Thymus (tissue), 11 donors: ENCODE results near the gene DNM2. TPM values are rescaled to one million over a fixed set of nuclear protein-coding genes. Genes with fewer than 3 reads are reported as not detected.
"Not testable (repeated sequence)": the region's sequence is repeated elsewhere in the genome, so short reads cannot be mapped to it uniquely, and the experiment has no call there.

Experiments
- DNase-seq, 9 donors: peaks; one replicate each; pipeline ENCODE4 v3.0.0-alpha.2; 2013; ENCODE audit warnings: low spot score in 9 of 9, low read depth in 6 of 9, missing footprints in 1 of 9
- H3K27ac ChIP-seq, 2 donors: one replicate each; pipeline ENCODE4 v1.5.1; 2013; ENCODE audit warnings: control low read depth in 1 of 2, low read depth in 1 of 2, low read length in 1 of 2, mild to moderate bottlenecking in 1 of 2, moderate library complexity in 1 of 2
- H3K27me3 ChIP-seq, 2 donors: one replicate each; pipeline ENCODE4 v1.5.1; 2013; ENCODE audit warnings: low read length in 1 of 2; ENCODE audit not compliant: control insufficient read depth in 2 of 2, insufficient read depth in 1 of 2
- H3K36me3 ChIP-seq, 2 donors: one replicate each; pipeline ENCODE4 v1.5.1; 2013; ENCODE audit warnings: low read length in 1 of 2, mild to moderate bottlenecking in 1 of 2, moderate library complexity in 1 of 2; ENCODE audit not compliant: control insufficient read depth in 2 of 2, insufficient read depth in 2 of 2
- H3K4me1 ChIP-seq, 2 donors: one replicate each; pipeline ENCODE4 v1.5.1; 2013; ENCODE audit warnings: low read length in 2 of 2; ENCODE audit not compliant: control insufficient read depth in 2 of 2, insufficient read depth in 2 of 2
- H3K4me3 ChIP-seq, 2 donors: one replicate each; pipeline ENCODE4 v1.5.1; 2013; ENCODE audit warnings: low read length in 2 of 2, control low read depth in 1 of 2, mild to moderate bottlenecking in 1 of 2
- H3K9me3 ChIP-seq, 2 donors: one replicate each; pipeline ENCODE4 v1.5.1; 2013; ENCODE audit warnings: low read length in 1 of 2, mild to moderate bottlenecking in 1 of 2; ENCODE audit not compliant: control insufficient read depth in 2 of 2, insufficient read depth in 1 of 2
- WGBS: extraction: QIAGEN DNeasy Blood & Tissue Kit; methylation state at CpG from one replicate; pipeline ENCODE4 v1.1.7; 2013; 5-methylcytosine and 5-hydroxymethylcytosine counted together
- polyA plus RNA-seq: library from polyadenylated mRNA; stranded (reverse); fragments of 200-250 nt; gene quantifications from one replicate; pipeline ENCODE4 v1.2.3, GENCODE V29; 2013
- total RNA-seq: library from RNA; stranded (reverse); fragments of 120-200 nt; gene quantifications from one replicate; pipeline ENCODE4 v1.2.4, GENCODE V29; 2013
- donor health status: healthy.

DNM2 gene
- total and polyA plus RNA-seq, 2 donors = 49.0 to 102 TPM

DNA sequence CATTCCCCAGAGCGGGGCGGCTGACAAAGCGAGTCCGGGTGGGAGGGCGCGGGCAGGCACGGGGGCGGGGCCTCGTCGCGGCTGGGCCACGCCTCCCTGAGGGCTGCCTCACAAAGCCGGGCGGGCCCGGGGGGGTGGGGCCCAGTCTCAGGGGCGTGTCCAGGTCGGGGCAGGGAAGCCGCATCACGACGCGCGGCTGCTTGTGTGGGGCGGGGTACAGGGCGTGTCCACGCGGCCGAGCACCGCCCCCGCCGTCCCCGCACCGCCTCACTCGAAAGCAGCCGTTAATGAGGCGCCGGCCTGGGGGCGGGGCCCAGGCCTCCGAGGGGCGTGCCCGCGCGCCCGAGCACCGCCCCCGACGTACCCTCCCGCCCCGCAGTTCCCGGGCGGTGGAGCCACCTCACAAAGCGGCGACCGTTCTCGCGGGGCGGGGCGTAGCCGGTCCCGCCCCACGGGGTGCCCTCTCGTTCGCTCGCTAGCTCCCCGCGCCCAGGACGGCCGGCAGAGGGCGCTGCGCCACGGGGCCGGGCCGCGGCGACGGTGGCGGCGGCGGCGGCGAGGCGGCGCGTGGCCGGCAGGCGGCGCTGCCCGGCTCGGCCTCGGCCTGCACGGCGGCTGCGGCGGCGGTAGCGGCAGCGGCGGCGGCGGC lies 153.2 kb downstream of the DNM2 start, which contains the start of gene CARM1:
Gene CARM1 (plus strand): TSS at position 599 of the 649 bp plus-strand sequence. CDS start 150 bp downstream, outside the sequence.
- H3K4me1 ChIP-seq = peaks cover 8 to 17% of the 10 kb centered on the region in 2 donors
- DNase-seq = peak; percentile 79 to 99 (median 97)
- under 1% methylated on average over 98 of the region's 99 CpGs for whole genome bisulfite sequencing

GRCh38 chr19:10871711-10872545 lies 154.0 kb downstream of the DNM2 start:
- Histone ChIP-seq H3K27ac (peak overlapping the region; percentile 63 to 80), H3K36me3 (no peaks in the 10 kb centered on the region), H3K27me3 (peaks cover 0 to 3% of the 10 kb centered on the region in 2 donors), H3K4me3 (peak overlapping the region; percentile 61 to 83), H3K9me3 (no peaks in the 10 kb centered on the region), H3K4me1 (peaks cover 8 to 17% of the 10 kb centered on the region in 2 donors)
- peak in 2 of 9 donors; percentile 46 to 51 for DNase-seq
- under 1% methylated on average over 84 of the region's 90 CpGs for whole genome bisulfite sequencing

More for the DNA sequence above, 153.2 kb downstream of the DNM2 start, which contains the start of gene CARM1:
- Histone ChIP-seq H3K4me3 (peak within 1 kb of the TSS; percentile 61 to 83), H3K36me3 (no peaks in the 10 kb centered on the region), H3K9me3 (no peaks in the 10 kb centered on the region), H3K27ac (peak within 1 kb of the TSS; percentile 78 to 80), H3K27me3 (peaks cover 0 to 3% of the 10 kb centered on the region in 2 donors)

DNA sequence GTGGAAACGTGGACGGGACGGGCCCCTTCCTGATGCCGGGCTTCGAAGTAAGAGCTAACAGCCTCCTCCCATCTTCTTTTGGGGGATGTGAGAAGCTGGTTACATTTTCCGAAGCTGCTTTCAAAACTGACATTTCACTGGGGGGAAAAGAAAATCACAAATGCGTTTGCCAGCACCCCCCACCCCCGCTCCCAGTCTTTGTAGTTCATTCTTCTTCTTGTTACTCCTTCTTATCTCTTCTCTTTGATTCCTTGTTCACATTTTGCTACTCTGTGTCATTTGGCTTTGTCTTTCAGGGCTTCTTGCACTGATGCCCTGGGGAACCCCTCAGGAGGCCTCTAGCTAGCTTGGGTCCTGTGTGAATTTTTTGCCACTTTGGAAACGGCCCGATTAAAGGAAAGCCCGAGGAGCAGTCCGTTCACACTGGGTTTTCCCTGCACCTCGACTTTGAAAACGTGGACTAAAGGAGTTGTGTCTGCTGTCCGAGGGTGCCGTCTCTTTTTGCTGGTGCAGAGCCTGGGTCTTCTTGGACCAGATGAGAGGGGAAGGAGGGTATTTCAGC lies 154.7 kb downstream of the DNM2 start:
- peaks cover 8 to 17% of the 10 kb centered on the region in 2 donors for H3K4me1 ChIP-seq
- H3K27ac ChIP-seq = peak overlapping the region; percentile 63 to 80
- DNase-seq = peak in 1 of 9 donors; percentile 30
- H3K36me3 ChIP-seq = no peaks in the 10 kb centered on the region
- peak overlapping the region; percentile 61 to 83 for H3K4me3 ChIP-seq
- H3K27me3 ChIP-seq = peaks cover 0 to 3% of the 10 kb centered on the region in 2 donors
- no peaks in the 10 kb centered on the region for H3K9me3 ChIP-seq
- 31% methylated on average over 16 of the region's 16 CpGs for WGBS

DNA sequence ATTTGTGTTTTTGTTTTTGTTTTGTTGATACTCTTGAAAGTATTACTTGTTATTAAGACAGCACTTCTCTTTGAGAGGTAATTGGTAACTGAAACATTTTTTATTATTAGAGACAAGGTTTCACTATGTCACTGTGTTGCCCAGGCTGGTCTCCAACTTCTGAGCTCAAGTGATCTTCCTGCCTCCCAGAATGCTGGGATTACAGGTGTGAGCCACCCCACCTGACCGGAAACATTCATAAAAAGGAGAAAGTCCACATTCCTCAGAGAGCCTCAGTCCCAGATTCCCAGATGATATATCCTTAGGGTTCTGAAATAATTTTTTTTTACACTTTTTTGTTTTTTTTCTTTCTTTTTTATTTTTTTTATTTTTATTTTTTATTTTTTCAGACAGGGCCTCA lies 156.1 kb downstream of the DNM2 start:
- WGBS = 100% methylated on average over 1 of the region's 1 CpG
- H3K27me3 ChIP-seq = peaks cover 0 to 3% of the 10 kb centered on the region in 2 donors
- peaks cover 8 to 26% of the 10 kb centered on the region in 2 donors for H3K4me1 ChIP-seq
- DNase-seq = no peak
- no peaks in the 10 kb centered on the region for H3K9me3 ChIP-seq
- H3K4me3 ChIP-seq = no peak overlapping the region
- no peak overlapping the region for H3K27ac ChIP-seq
- H3K36me3 ChIP-seq = no peaks in the 10 kb centered on the region

- H3K4me3 ChIP-seq = no peak overlapping the region
- peaks cover 5 to 32% of the 10 kb centered on the region in 2 donors for H3K4me1 ChIP-seq
- WGBS = 88% methylated on average over 10 of the region's 10 CpGs
- peaks cover 0 to 3% of the 10 kb centered on the region in 2 donors for H3K27me3 ChIP-seq
- no peaks in the 10 kb centered on the region for H3K9me3 ChIP-seq
- H3K36me3 ChIP-seq = peaks cover 0 to 4% of the 10 kb centered on the region in 2 donors
- H3K27ac ChIP-seq = no peak overlapping the region
- no peak for DNase-seq
Measured at GRCh38 chr19:10876459-10877240, 158.8 kb downstream of the DNM2 start.

DNA sequence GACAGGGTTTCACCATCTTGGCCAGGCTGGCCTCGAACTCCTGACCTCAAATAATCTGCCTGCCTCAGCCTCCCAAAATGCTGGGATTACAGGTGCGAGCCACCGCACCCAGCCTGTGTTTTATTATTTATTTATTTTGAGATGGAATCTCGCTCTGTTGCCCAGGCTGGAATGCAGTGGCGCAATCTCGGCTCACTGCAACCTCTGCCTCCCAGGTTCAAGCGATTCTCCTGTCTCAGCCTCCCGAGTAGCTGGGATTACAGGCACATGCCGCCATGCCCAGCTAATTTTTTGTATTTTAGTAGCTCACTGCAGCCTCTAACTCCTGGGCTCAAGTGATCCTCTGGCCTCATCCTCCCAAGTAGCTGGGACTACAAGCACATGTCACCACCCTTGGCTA lies 159.7 kb downstream of the DNM2 start:
- not testable (repeated sequence) for H3K9me3 ChIP-seq, H3K27me3 ChIP-seq, H3K27ac ChIP-seq, DNase-seq, H3K36me3 ChIP-seq, H3K4me3 ChIP-seq
- 96% methylated on average over 9 of the region's 9 CpGs for WGBS
- peaks cover 3 to 29% of the 10 kb centered on the region in 2 donors for H3K4me1 ChIP-seq

- Histone ChIP-seq H3K4me3 (no peak overlapping the region), H3K27me3 (no peaks in the 10 kb centered on the region), H3K36me3 (peaks cover 0 to 10% of the 10 kb centered on the region in 2 donors), H3K4me1 (peaks cover 0 to 23% of the 10 kb centered on the region in 2 donors), H3K27ac (no peak overlapping the region), H3K9me3 (no peaks in the 10 kb centered on the region)
- no peak for DNase-seq
- WGBS = 92% methylated on average over 3 of the region's 3 CpGs
Measured at GRCh38 chr19:10878253-10878652, 160.4 kb downstream of the DNM2 start.
